ENCODE data around the gene EPHA4.
"Not testable (repeated sequence)": the region's sequence is repeated elsewhere in the genome, so short reads cannot be mapped to it uniquely, and the experiment has no call there.

Gene EPHA4

DNA sequence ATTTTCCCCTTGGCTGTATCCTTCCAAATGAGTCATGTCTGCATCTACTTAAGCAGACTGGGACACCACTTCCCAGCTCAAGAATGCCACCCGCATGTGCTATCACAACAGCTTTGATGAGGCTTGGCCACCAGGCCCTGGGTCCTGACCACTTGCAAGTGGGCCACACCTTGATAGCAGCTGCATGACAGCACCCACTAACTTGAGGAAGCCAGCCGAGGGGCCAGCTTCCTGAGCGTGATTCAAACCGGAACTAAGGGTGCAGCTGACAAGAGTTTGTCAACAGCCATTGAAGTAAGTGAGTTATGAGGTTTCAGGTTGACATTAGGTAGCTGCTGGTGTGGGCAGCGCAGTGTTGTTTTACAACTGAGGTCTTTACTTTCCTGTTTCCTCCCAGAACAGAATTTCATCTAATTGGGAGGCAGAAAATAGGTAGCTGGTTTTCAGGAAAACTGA, 54.4 kb downstream of the EPHA4 start:
- TF ChIP-seq, protein P1, sequence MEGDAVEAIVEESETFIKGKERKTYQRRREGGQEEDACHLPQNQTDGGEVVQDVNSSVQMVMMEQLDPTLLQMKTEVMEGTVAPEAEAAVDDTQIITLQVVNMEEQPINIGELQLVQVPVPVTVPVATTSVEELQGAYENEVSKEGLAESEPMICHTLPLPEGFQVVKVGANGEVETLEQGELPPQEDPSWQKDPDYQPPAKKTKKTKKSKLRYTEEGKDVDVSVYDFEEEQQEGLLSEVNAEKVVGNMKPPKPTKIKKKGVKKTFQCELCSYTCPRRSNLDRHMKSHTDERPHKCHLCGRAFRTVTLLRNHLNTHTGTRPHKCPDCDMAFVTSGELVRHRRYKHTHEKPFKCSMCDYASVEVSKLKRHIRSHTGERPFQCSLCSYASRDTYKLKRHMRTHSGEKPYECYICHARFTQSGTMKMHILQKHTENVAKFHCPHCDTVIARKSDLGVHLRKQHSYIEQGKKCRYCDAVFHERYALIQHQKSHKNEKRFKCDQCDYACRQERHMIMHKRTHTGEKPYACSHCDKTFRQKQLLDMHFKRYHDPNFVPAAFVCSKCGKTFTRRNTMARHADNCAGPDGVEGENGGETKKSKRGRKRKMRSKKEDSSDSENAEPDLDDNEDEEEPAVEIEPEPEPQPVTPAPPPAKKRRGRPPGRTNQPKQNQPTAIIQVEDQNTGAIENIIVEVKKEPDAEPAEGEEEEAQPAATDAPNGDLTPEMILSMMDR (IDR thresholded peaks at IDR 0.05), result no peak
- TF ChIP-seq ZFX (IDR thresholded peaks at IDR 0.05; ENCODE audit: borderline replicate concordance), result no peak
- no peak overlapping the region for H3K27ac ChIP-seq

DNA sequence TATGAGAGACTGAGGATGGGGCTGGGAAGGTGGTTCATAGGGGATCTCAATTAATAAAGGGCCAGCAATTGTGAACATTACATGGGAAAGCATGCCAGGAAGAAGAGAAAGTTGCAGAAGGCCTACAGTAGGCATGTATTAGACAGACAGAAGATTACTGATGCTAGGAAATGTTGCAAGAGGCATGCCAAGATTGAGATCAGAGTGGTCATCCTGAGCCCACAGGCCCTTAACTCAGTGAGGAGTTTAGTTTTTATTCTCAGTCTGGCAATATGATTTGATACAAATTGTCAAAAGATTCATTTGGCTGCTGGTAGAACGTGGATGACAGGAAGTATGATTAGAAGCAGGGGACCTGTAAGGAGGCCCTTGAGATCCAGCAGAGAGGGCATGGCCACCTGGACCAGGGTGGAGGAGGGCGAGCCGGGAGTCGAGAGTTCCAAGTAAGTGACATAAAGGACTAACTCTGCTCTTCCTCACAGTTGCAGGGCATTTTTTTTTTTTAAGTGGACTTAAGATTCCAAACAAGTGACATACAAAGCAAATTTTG, 54.9 kb downstream of the EPHA4 start:
- no peak overlapping the region for H3K27ac ChIP-seq
- TF ChIP-seq, protein P1 (IDR thresholded peaks at IDR 0.05), result no peak
- TF ChIP-seq ZFX (IDR thresholded peaks at IDR 0.05; ENCODE audit: borderline replicate concordance), result no peak

DNA sequence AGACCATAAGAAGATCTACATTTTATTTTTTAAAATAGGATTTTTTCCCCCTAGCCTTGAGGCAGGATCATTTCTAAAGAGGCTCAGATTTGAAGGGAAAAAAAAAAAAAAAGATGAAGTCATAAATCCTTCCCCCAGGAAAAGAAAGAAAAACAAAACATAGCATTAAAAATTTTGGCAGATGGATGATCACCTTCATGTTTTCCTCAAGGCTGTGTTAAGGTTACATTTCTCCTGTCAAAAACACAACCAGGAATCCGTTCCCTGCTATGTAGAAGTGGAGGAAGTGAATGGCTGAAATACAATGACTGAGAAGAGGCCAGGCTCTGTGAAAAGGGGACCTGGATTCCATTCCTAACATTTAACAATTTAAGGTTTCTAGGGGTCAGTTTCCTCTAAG, 56.2 kb downstream of the EPHA4 start:
- no peak overlapping the region for H3K27ac ChIP-seq
- no peak for TF ChIP-seq ZFX (IDR thresholded peaks at IDR 0.05; ENCODE audit: borderline replicate concordance)
- TF ChIP-seq, protein P1 (IDR thresholded peaks at IDR 0.05), result no peak

DNA sequence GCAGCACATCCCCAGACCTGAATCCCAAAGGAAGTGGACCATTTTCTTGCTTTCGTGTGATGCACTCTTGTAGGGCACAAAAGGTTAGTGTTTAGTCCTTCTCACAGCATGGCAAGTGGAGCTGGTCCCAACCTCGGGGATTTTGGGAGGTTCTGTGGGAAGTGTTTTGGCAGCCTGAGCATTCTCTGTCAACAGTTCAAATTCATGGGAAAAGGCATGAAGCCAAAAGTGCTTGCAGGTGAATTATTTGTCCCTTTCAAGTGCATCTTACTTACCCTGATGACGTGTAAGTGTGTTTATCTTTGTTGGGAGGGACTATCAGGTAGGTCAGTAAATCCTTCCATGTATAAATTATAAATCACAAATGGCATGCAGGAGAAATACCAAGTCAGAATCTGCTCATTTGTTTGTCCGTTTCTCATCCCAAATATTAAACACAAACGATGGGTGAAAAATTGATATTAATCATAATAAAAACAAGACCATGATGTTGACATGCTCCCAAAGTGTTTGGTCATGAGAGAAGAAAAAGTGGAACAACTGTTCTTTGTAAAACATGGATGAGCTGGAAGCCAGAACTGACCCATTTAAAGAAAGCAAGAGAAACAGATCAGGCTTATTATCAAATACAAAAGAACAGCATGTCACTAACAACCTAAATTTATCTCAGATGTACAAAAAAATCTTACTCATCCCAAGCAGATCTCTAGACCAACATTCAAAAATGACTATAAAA, 57.6 kb downstream of the EPHA4 start:
- TF ChIP-seq, protein P1 (IDR thresholded peaks at IDR 0.05), result no peak
- no peak for TF ChIP-seq ZFX (IDR thresholded peaks at IDR 0.05; ENCODE audit: borderline replicate concordance)
- H3K27ac ChIP-seq, result no peak overlapping the region

DNA sequence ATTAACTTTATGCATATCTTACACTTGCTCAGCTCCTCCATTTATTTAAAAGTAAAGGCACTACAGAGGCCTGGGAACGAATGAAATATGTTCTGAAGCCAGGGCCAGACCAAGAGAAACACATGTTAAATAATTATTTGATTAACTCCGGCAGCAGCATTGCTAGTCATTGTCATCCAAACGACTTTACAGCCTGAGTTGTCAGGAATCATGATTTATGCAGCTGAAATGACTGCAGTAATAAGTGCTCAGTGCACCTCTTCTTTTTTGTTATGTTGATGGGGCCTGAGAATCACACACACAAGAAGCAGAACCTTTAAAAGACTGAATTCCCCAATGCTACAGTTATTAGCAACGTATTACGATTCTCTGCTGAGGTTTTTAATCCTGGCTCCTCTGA, 58.9 kb downstream of the EPHA4 start:
- no peak overlapping the region for H3K27ac ChIP-seq
- TF ChIP-seq ZFX (IDR thresholded peaks at IDR 0.05; ENCODE audit: borderline replicate concordance), result no peak
- TF ChIP-seq, protein P1 (IDR thresholded peaks at IDR 0.05), result no peak

DNA sequence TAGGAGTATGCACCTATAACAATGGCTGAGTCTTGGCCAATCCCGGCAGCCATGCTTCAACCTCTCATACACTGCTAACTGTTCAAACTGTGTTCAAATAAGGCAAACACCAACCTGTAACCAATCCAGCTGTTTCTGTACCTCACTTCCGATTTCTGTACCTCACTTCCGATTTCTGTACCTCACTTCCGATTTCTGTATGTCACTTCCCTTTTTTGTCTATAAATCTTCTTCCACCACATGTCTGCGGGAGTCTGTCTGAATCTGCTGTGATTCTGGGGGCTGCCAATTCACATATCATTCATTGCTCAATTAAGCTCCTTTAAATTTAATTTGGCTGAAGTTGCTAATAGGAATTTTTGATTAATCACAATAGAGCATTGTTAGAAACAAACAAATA, 60.8 kb downstream of the EPHA4 start:
- not testable (repeated sequence) for H3K27ac ChIP-seq

DNA sequence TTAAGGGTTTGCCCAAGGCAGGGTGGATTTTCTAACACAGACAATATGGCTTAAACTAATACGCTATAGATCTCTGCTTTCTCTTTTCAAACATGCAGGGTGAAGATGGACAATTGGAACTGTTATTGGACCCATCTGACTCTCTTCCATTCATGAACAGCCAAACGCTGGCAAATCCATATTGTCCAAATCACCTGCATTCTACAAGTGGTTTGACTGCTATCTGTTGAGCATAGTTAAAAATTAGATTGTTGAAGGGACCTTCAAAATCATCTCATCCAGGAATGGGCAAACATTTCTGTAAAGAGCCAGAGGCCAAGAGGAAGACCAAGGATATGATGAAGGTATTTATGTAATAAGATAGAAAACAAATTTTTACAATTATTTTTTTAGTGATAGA, 65.6 kb downstream of the EPHA4 start:
- H3K27ac ChIP-seq, result no peak overlapping the region
- TF ChIP-seq ZFX (IDR thresholded peaks at IDR 0.05; ENCODE audit: borderline replicate concordance), result no peak
- TF ChIP-seq, protein P1 (IDR thresholded peaks at IDR 0.05), result no peak

Measured in 22Rv1 (cell line).